ENCODE results near the gene BRF1.

DNA sequence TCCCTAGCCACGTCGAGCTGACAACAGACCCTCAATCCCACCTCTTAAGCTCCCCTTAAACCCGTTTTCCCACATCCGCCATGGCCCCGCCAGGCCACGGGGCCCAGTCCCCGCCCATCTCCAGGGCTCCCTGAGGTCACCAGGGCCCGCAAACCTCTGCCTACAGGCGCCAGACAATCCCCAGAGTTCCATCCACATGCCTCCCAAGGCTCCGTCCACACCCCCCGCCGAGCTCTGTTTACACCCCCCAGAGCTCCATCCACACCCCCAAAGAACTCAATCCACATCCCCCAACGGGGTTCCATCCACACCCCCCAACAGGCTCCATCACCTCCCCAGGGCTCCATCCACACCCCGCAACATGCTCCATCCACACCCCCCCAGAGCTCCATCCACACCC, 141.5 kb downstream of the BRF1 start:
- no peak for TF ChIP-seq POLR2AphosphoS5 (IDR thresholded peaks at IDR 0.05; ENCODE audit: borderline replicate concordance, low read depth, low read length)
- TF ChIP-seq EZH2 (IDR thresholded peaks at IDR 0.05), result no peak
- TF ChIP-seq FOXP2 (optimal IDR thresholded peaks at IDR 0.05; ENCODE audit: control extremely low read depth, extremely low read length, insufficient read depth), result no peak

Measured in SK-N-MC (cell line).